SU-DHL-6 (cell line): ENCODE data around the gene BCL6.

ENCODE experiments used
- CTCF ChIP-seq: fragments of 200-600 bp; sonication (generic); IDR thresholded peaks from one replicate; pipeline ENCODE4 v1.5.1; 2017; ENCODE audit warnings: antibody characterized with exemption, mild to moderate bottlenecking, low read length, moderate library complexity; ENCODE audit not compliant: insufficient read depth, poor library complexity, severe bottlenecking
- EZH2phosphoT487 ChIP-seq: fragments of 200-600 bp; sonication (generic), shearing (Covaris generic); conservative IDR thresholded peaks from 2 replicates; pipeline ENCODE4 v1.6.1; 2018; ENCODE audit warnings: mild to moderate bottlenecking, antibody characterized with exemption, low read length, moderate library complexity, mixed read lengths

DNA sequence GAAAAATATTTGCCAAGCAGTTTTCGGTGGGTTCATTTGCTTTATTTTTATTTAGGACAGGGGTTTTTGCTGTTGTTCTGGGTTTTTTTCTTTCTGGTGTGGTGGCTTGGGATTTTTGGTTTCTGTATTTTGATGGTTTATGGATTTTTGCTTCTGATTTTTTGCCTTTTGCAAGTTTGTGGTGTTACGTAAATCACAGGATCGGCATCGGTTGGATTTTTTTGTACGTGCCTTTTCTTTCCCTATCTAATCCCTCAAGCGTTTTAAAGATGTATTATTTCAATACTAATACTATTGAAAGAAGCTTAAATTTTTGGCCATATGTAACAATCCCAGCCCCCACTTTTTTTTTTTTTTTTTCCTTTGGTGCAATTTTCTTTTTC is 782 bp upstream of the BCL6 start:
- TF ChIP-seq CTCF (no peak), EZH2phosphoT487 (no peak)
